ENCODE data around the gene ACTRT1. TPM values are rescaled to one million over a fixed set of nuclear protein-coding genes. Genes with fewer than 3 reads are reported as not detected.

Gene ACTRT1
- total RNA-seq (2021) (not detected in 2 replicates), Bru-seq, nascent RNA (not detected), BruChase-seq, experiment 1, labeled RNA remaining after a 2-hour chase (not detected), BruChase-seq, experiment 2, labeled RNA remaining after a 6-hour chase (not detected)
- long read RNA-seq, result 0 reads

DNA sequence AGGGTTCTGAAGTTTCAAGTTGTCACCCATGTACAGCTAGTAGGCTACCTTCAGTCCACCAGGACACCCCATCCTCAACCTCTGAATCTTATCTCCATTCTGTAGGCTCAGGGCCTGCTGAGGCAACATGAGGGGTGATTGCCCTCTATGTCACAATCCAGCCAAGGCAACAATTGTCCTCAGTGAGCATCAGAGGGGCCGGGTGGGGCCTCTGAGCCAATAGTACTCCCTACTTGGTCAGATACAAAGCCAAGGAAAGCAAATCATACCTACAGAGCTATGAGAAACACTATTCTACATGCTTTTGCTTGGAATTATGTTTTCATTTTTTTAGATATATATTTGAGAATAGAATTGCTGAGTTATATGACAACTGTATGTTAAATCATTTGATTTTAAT lies at the start of gene ACTRT1:
ACTRT1 (minus strand) TSS at position 101 of the 400 bp plus-strand sequence. CDS start 197 bp downstream, outside the sequence.
- no peaks in the 10 kb centered on the region for H4K20me1 ChIP-seq (ENCODE audit: insufficient read depth)
- H3F3A ChIP-seq (ENCODE audit: insufficient read depth, low read depth), result no peaks in the 10 kb centered on the region
- intact Hi-C loops (cut with micrococcal nuclease; ENCODE audit: unreplicated experiment), result no loop called here
- no peaks in the 10 kb centered on the region for H3K4me1 ChIP-seq (replicated peaks; ENCODE audit: insufficient read depth)
- no peak within 1 kb of the TSS for H3K4me2 ChIP-seq
- H3K27me3 ChIP-seq (ENCODE audit: insufficient read depth, low read depth), result no peaks in the 10 kb centered on the region
- H3K9me3 ChIP-seq (ENCODE audit: insufficient read depth, low read depth), result peaks cover 7% of the 10 kb centered on the region
- H3K36me3 ChIP-seq (ENCODE audit: low read depth), result no peaks in the 10 kb centered on the region
- H3K4me3 ChIP-seq, result no peak within 1 kb of the TSS
- no peaks in the 10 kb centered on the region for H3K9me2 ChIP-seq (ENCODE audit: insufficient read depth)
- no peak within 1 kb of the TSS for H2AFZ ChIP-seq
- BruUV-seq (replicated peaks), result no TSS peak
- POLR2A ChIA-PET (ENCODE audit: unreplicated experiment), result no interaction called here
- H3K79me2 ChIP-seq (ENCODE audit: low read depth), result no peaks in the 10 kb centered on the region
- H3K27ac ChIP-seq, result no peak within 1 kb of the TSS
- CTCF ChIA-PET, result no interaction called here
- no peak for TF ChIP-seq CTCF (conservative IDR thresholded peaks at IDR 0.05)
- no peak for TF ChIP-seq EZH2 (IDR thresholded peaks at IDR 0.05; ENCODE audit: low read depth)
- no peak for DNase-seq

DNA sequence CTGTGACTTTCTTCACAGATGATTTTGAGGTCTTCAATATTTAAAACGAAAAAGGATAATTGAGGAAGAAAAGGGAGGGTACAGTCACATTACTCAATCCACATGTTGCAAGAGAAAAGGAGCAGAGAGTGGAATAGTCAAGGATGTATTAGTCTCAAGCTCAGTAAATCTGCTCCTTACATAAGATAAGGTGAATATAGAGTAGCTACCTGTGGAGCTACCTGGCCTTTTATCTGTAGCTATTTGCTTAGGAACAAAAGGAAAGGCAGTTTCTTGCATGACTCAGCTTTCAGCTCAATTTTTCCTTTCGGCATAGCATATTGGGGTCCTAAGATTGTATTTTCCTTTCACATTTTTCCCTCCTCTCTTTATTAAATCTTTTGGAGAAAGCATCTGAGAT lies 26.3 kb upstream of the ACTRT1 start:
- Histone ChIP-seq H4K20me1 (ENCODE audit: insufficient read depth) (no peaks in the 10 kb centered on the region), H3K27me3 (ENCODE audit: insufficient read depth, low read depth) (no peaks in the 10 kb centered on the region), H3K4me1 (replicated peaks; ENCODE audit: insufficient read depth) (no peaks in the 10 kb centered on the region), H3K4me2 (no peak overlapping the region), H3K36me3 (ENCODE audit: low read depth) (no peaks in the 10 kb centered on the region), H3K27ac (no peak overlapping the region), H3K4me3 (no peak overlapping the region), H3K79me2 (ENCODE audit: low read depth) (no peaks in the 10 kb centered on the region), H3K9me3 (ENCODE audit: insufficient read depth, low read depth) (no peaks in the 10 kb centered on the region), H3F3A (ENCODE audit: insufficient read depth, low read depth) (no peaks in the 10 kb centered on the region), H2AFZ (no peak overlapping the region), H3K9me2 (ENCODE audit: insufficient read depth) (no peaks in the 10 kb centered on the region)
- CTCF ChIA-PET, result no interaction called here
- TF ChIP-seq CTCF (conservative IDR thresholded peaks at IDR 0.05), result no peak
- BruUV-seq (replicated peaks), result no TSS peak
- POLR2A ChIA-PET (ENCODE audit: unreplicated experiment), result interaction anchor here (1.1 kb wide), 1 partner anchor 9 kb away, joined by 3 read pairs; no protein-coding TSS in a partner anchor
- intact Hi-C loops (cut with micrococcal nuclease; ENCODE audit: unreplicated experiment), result no loop called here
- no peak for DNase-seq

GRCh38 chrX:128057421-128057820 lies 5.2 kb upstream of the ACTRT1 start:
- H3K4me3 ChIP-seq, result no peak overlapping the region
- TF ChIP-seq EZH2 (IDR thresholded peaks at IDR 0.05; ENCODE audit: low read depth) (no peak), CTCF (conservative IDR thresholded peaks at IDR 0.05) (no peak)
- no peaks in the 10 kb centered on the region for H3K4me1 ChIP-seq (replicated peaks; ENCODE audit: insufficient read depth)
- H3K27me3 ChIP-seq (ENCODE audit: insufficient read depth, low read depth), result no peaks in the 10 kb centered on the region
- H3K79me2 ChIP-seq (ENCODE audit: low read depth), result no peaks in the 10 kb centered on the region
- ChIA-PET POLR2A (ENCODE audit: unreplicated experiment) (no interaction called here), CTCF (no interaction called here)
- H2AFZ ChIP-seq, result no peak overlapping the region
- H3K27ac ChIP-seq, result no peak overlapping the region
- no TSS peak for BruUV-seq (replicated peaks)
- H3F3A ChIP-seq (ENCODE audit: insufficient read depth, low read depth), result no peaks in the 10 kb centered on the region
- peaks cover 3% of the 10 kb centered on the region; the same call in 1 of the 2 replicates for H3K9me3 ChIP-seq (ENCODE audit: insufficient read depth, low read depth)
- no peaks in the 10 kb centered on the region for H4K20me1 ChIP-seq (ENCODE audit: insufficient read depth)
- no peaks in the 10 kb centered on the region for H3K9me2 ChIP-seq (ENCODE audit: insufficient read depth)
- no peak for DNase-seq
- H3K36me3 ChIP-seq (ENCODE audit: low read depth), result no peaks in the 10 kb centered on the region
- H3K4me2 ChIP-seq, result no peak overlapping the region
- intact Hi-C loops (cut with micrococcal nuclease; ENCODE audit: unreplicated experiment), result no loop called here
